ENCODE results near the gene OCRL. TPM values are rescaled to one million over a fixed set of nuclear protein-coding genes. Genes with fewer than 3 reads are reported as not detected.

Gene OCRL
- total RNA-seq, 1 experiment from 2014 or later: 41.4 TPM

- H3F3A ChIP-seq (ENCODE audit: insufficient read depth, low read depth): no peaks in the 10 kb centered on the region
- no peak overlapping the region for H3K4me3 ChIP-seq
- ChIA-PET POLR2A (ENCODE audit: unreplicated experiment) (no interaction called here), CTCF (no interaction called here)
- TF ChIP-seq EZH2 (IDR thresholded peaks at IDR 0.05; ENCODE audit: low read depth): no peak
- no peak for TF ChIP-seq CTCF (conservative IDR thresholded peaks at IDR 0.05)
- no peaks in the 10 kb centered on the region for H3K79me2 ChIP-seq (ENCODE audit: low read depth)
- H3K4me1 ChIP-seq (replicated peaks; ENCODE audit: insufficient read depth): no peaks in the 10 kb centered on the region
- H3K4me2 ChIP-seq: no peak overlapping the region
- BruUV-seq (replicated peaks): no TSS peak
- no peaks in the 10 kb centered on the region for H3K9me3 ChIP-seq (ENCODE audit: insufficient read depth, low read depth)
- no peak overlapping the region for H2AFZ ChIP-seq
- no peak for DNase-seq
- intact Hi-C loops (cut with micrococcal nuclease; ENCODE audit: unreplicated experiment): no loop called here
- no peak overlapping the region for H3K27ac ChIP-seq
- H3K27me3 ChIP-seq (ENCODE audit: insufficient read depth, low read depth): no peaks in the 10 kb centered on the region
- H4K20me1 ChIP-seq (ENCODE audit: insufficient read depth): no peaks in the 10 kb centered on the region
- no peaks in the 10 kb centered on the region for H3K9me2 ChIP-seq (ENCODE audit: insufficient read depth)
- peaks cover 38% of the 10 kb centered on the region for H3K36me3 ChIP-seq (ENCODE audit: low read depth)
Measured at GRCh38 chrX:129576539-129576938, 36.5 kb downstream of the OCRL start.

GRCh38 chrX:129577473-129577872 lies 37.4 kb downstream of the OCRL start:
- no peaks in the 10 kb centered on the region for H3K4me1 ChIP-seq (replicated peaks; ENCODE audit: insufficient read depth)
- H3K27ac ChIP-seq: no peak overlapping the region
- no TSS peak for BruUV-seq (replicated peaks)
- ChIA-PET POLR2A (ENCODE audit: unreplicated experiment) (no interaction called here), CTCF (no interaction called here)
- H3K4me2 ChIP-seq: no peak overlapping the region
- H3K79me2 ChIP-seq (ENCODE audit: low read depth): no peaks in the 10 kb centered on the region
- H3F3A ChIP-seq (ENCODE audit: insufficient read depth, low read depth): no peaks in the 10 kb centered on the region
- intact Hi-C loops (cut with micrococcal nuclease; ENCODE audit: unreplicated experiment): no loop called here
- peaks cover 33% of the 10 kb centered on the region for H3K36me3 ChIP-seq (ENCODE audit: low read depth)
- no peak for DNase-seq
- no peak overlapping the region for H3K4me3 ChIP-seq
- H3K9me2 ChIP-seq (ENCODE audit: insufficient read depth): no peaks in the 10 kb centered on the region
- no peaks in the 10 kb centered on the region for H4K20me1 ChIP-seq (ENCODE audit: insufficient read depth)
- no peaks in the 10 kb centered on the region for H3K27me3 ChIP-seq (ENCODE audit: insufficient read depth, low read depth)
- H3K9me3 ChIP-seq (ENCODE audit: insufficient read depth, low read depth): no peaks in the 10 kb centered on the region
- TF ChIP-seq EZH2 (IDR thresholded peaks at IDR 0.05; ENCODE audit: low read depth) (no peak), CTCF (conservative IDR thresholded peaks at IDR 0.05) (no peak)
- no peak overlapping the region for H2AFZ ChIP-seq

GRCh38 chrX:129577877-129578276 lies 37.8 kb downstream of the OCRL start:
- Histone ChIP-seq H3K27ac (no peak overlapping the region), H3K9me2 (ENCODE audit: insufficient read depth) (no peaks in the 10 kb centered on the region), H2AFZ (no peak overlapping the region), H4K20me1 (ENCODE audit: insufficient read depth) (no peaks in the 10 kb centered on the region), H3K4me1 (replicated peaks; ENCODE audit: insufficient read depth) (no peaks in the 10 kb centered on the region), H3K36me3 (ENCODE audit: low read depth) (peaks cover 31% of the 10 kb centered on the region), H3K79me2 (ENCODE audit: low read depth) (no peaks in the 10 kb centered on the region), H3K27me3 (ENCODE audit: insufficient read depth, low read depth) (no peaks in the 10 kb centered on the region), H3K9me3 (ENCODE audit: insufficient read depth, low read depth) (no peaks in the 10 kb centered on the region), H3K4me3 (no peak overlapping the region), H3K4me2 (no peak overlapping the region), H3F3A (ENCODE audit: insufficient read depth, low read depth) (no peaks in the 10 kb centered on the region)
- no peak for TF ChIP-seq CTCF (conservative IDR thresholded peaks at IDR 0.05)
- TF ChIP-seq EZH2 (IDR thresholded peaks at IDR 0.05; ENCODE audit: low read depth): no peak
- no TSS peak for BruUV-seq (replicated peaks)
- ChIA-PET CTCF (no interaction called here), POLR2A (ENCODE audit: unreplicated experiment) (no interaction called here)
- intact Hi-C loops (cut with micrococcal nuclease; ENCODE audit: unreplicated experiment): no loop called here
- DNase-seq: no peak
